Lower leg skin (tissue), 3 donors: ENCODE data around the gene MLH3.

Source experiments
- CTCF ChIP-seq, 3 donors: fragments of 450-650 bp; IDR thresholded peaks; one replicate each; pipeline ENCODE4 v1.5.1; 2016; ENCODE audit warnings: antibody characterized with exemption in 3 of 3, mild to moderate bottlenecking in 3 of 3, moderate library complexity in 2 of 3
- POLR2A ChIP-seq, 2 donors: fragments of 450-650 bp; IDR thresholded peaks; one replicate each; pipeline ENCODE4 v1.6.1; 2016 to 2017; ENCODE audit warnings: antibody characterized with exemption in 2 of 2, mild to moderate bottlenecking in 1 of 2, moderate library complexity in 1 of 2

- no peak for TF ChIP-seq CTCF (IDR thresholded peaks at IDR 0.05)
- no peak for TF ChIP-seq POLR2A (IDR thresholded peaks at IDR 0.05)
Measured at GRCh38 chr14:75042035-75042434, 9.2 kb downstream of the MLH3 start.
